Prostate gland (tissue), 2 donors: ENCODE results near the gene ACY1.

Experiments
- CTCF ChIP-seq, 4 experiments: fragments of 200-600 bp in 2 of 4; fragments of 450-650 bp in 2 of 4; sonication (generic) in 2 of 4; IDR thresholded peaks; 1 replicate in 3 of 4; 2 replicates in 1 of 4; pipeline ENCODE4 v1.5.1; 2016 to 2019; ENCODE audit warnings: antibody characterized with exemption in 4 of 4, mild to moderate bottlenecking in 2 of 4, moderate library complexity in 2 of 4
- POLR2A ChIP-seq: fragments of 450-650 bp; IDR thresholded peaks from one replicate; pipeline ENCODE4 v1.6.1; 2016; ENCODE audit warnings: antibody characterized with exemption, mild to moderate bottlenecking
- POLR2AphosphoS5 ChIP-seq: sonication (generic); formaldehyde crosslinking; IDR thresholded peaks from one replicate; pipeline ENCODE4 v1.6.1; 2017; ENCODE audit warnings: antibody characterized with exemption

- TF ChIP-seq POLR2A (no peak), CTCF (IDR thresholded peaks at IDR 0.05) (peak; percentile 87 to 95 (median 91)), POLR2AphosphoS5 (no peak)
These were observed 18.2 kb downstream of the ACY1 start for GRCh38 chr3:52001443-52001974.
